Right forelimb (tissue), 1 donor: Measurements from ENCODE around the gene KCTD14.
"Not testable (repeated sequence)": the region's sequence is repeated elsewhere in the genome, so short reads cannot be mapped to it uniquely, and the experiment has no call there.

Experiments used
- DNase-seq: peaks from one replicate; pipeline ENCODE4 v3.0.0-alpha.2; 2018

KCTD14 gene

DNA sequence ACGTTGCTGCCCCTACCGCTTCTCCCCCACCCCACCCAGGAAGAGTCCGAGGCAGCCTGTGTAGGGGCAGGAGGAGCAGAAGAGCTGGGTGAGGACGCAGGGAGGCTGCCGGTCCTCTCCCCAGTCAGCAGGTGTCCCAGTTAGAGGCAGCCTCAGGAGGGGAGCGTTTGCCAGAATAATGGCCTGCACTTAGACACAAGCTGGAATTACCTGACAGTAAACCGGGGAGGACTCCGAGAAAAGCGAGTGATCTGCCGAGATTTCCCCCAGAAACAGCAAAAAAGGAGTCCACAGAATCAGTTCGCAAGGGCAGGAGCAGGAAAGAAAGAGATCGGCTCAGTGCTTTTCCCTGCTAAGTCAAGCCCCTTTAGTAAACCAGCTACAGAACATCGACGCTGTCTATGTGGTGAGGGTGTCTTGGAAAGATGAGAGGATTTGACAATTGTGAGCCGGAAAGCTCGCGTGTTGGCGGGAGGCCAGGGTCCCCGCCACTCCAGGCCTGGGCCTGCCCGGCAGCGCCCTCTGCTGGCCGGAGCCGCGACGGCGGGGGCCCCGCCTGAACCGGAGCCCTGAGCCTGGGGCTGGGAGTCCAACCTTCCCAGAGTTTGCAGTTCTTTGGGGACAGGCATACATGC, 22.9 kb upstream of the KCTD14 start:
- peak; percentile 93 for DNase-seq

GRCh38 chr11:78044706-78045105, 21.6 kb upstream of the KCTD14 start:
- DNase-seq, result no peak

DNA sequence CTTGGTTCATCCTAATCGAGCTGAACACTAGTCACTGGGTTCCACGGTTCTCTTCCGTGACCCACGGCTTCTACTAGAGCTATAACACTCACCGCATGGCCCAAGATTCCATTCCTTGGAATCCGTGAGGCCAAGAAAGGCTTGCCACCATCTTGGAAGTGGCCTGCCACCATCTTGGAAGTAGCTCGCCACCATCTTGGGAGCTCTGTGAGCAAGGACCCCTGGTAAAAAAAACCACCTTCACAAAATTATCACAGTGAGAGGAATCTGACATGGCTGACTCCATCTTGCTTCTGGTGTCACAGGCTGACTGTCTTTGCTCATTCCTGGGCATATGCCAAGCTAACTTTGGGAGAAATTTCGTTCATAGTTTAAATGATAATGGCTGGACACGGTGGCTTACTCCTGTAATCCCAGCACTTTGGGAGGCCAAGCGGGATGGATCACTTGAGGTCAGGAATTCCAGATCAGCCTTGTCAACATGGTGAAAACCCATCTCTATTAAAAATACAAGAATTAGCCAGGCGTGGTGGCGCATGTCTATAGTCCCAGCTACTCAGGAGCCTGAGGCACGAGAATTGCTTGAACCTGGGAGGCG, 18.9 kb upstream of the KCTD14 start:
- no peak for DNase-seq

GRCh38 chr11:78041380-78041719, 18.3 kb upstream of the KCTD14 start:
- not testable (repeated sequence) for DNase-seq

GRCh38 chr11:78040691-78041379, 17.8 kb upstream of the KCTD14 start:
- no peak for DNase-seq

DNA sequence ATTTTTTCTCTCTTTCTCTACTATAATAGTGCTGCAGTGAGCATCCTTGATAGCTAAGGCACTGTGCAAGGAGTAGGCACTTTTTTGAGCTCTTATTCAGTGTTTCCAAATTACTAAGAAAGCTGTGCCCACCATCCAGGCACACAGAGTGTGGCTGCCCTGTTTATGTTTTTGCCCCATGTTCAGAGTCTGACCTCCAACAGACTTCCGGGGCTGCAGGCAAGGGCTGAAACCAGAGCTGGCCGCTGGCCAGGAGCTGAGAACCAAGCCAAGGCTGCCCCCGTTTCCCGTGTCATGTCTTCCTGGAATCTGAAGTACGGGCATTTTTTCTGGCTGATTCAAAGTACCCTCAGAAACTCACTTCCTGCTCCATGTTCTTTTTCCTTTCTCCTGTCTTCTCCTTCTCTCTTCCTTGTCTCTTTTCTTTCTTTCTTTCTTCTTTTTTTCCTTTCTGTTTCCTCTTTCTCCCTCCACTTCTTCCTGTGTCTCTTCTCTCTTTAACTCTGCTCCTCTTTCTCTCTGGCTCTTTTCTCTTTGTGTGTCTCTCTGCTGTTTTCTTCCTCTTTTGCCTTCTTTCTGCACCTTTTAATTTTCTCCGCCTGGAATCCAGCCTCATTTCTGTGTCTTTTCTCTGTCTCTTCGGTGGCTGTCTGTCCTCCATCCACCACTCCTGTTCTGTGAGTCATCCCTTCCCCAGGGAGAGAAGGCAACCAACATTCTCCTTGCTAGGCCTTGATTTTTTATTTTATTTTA, 17.0 kb upstream of the KCTD14 start:
- peak; percentile 63 for DNase-seq

DNA sequence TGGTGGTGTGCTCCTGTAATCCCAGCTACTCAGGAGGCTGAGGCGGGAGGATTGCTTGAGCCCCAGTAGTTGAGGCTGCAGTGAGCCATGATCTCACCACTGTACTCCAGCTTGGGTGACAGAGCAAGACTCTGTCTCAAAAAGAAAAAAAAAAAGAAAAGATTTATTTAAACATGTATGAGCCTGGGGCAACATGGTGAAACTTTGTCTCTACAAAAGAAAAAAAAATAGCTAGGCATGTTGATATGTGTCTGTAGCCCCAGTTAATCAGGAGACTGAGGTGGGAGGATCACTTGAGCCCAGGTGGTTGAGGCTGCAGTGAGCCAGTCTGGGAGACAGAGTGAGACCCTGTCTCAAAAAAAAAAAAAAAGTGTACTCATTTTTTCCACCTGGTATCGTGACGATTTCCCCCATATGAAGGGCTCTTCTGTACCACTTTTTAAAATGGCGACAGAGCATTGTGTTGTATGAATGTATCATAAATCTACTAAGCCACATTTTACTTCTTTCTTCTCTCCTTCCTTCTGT, 16.4 kb upstream of the KCTD14 start:
- DNase-seq, result no peak

- DNase-seq, result no peak
Observed at GRCh38 chr11:78038697-78039313, 15.7 kb upstream of the KCTD14 start.

- DNase-seq, result no peak
Observed at GRCh38 chr11:78037825-78038620, 14.9 kb upstream of the KCTD14 start.

GRCh38 chr11:78037056-78037455, 14.0 kb upstream of the KCTD14 start:
- no peak for DNase-seq

- DNase-seq, result no peak
Observed at GRCh38 chr11:78036313-78036712, 13.2 kb upstream of the KCTD14 start.

DNA sequence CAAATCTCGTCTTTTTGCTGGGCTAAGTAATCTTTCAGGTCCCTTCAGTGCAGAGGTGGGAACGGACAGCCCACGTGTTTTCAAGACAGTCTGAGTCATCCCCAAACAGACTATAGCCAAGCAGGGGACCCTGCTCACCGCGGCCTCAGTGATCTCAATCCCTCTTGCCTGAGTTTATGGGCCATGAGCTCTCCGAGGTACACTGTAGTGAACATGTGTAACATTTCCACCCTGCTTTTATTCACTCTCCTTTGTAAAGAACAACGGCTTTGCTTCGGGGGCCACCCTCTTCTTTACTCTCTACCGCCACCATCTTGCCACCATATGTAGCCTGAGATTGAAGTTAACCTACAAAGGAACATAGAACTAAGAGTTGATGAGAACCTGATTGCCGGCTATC, 11.5 kb upstream of the KCTD14 start:
- no peak for DNase-seq

GRCh38 chr11:78033040-78033439, 10.0 kb upstream of the KCTD14 start:
- DNase-seq, result no peak

GRCh38 chr11:78032090-78032489, 9.0 kb upstream of the KCTD14 start:
- DNase-seq, result no peak

DNA sequence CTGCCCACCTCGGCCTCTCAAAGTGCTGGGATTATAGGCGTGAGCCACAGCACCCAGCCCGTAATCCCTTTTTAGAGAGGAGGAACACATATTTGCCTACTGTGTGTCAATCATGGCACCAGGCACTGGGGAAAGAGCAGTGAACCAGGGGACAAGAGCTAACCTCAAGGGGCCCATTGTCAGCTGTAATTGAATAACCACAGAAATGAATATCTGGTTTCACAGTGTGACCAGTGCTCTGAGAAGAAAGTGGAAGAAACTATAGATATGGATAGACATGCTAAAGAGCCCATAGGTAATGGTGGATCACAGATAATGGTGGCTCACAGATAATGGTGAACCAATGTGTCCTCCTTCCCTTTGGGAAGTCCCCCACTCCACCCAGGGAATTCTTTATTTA, 8.6 kb upstream of the KCTD14 start:
- no peak for DNase-seq

DNA sequence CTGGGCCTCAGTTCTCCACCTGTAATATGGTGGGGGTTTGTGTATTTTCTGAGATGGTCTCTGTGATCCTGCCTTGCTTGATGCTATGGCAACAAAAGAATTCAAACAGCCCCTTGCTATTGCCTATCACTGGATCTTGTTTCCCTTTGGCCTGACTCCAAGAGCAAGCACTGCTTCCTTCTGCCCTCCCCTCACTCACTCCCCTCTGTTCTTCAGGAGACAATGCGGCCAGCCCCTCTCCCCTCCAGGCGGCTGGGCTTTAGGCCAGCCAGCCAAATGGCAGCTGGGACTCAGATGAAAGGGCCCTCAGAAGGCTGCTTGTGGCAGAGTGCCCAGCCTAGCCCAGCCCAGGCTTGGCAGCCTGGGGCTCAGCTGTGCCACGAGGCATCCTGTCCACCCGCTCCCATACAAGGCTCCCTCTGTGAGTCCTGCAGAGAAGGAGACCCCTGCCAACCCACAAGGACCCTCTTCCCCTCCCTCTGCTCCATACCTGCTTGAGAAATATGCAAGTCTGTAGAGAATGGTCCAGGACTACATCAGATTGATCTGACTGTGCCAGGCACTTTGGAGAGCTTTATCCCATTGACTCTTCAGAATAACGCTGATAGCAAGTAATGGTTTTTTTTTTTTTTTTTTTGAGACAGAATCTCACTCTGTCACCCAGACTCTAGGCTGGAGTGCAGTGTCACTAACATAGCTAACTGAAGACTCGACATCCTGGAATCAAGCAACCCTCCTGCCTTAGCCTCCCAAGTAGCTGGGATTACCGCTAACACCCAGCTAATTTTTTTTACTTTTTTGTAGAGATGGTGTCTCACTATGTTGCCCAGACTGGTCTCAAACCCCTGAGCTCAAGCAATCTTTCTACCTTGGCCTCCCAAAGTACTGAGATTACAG, 7.6 kb upstream of the KCTD14 start:
- DNase-seq, result peak; percentile 89

GRCh38 chr11:78028423-78028822, 5.3 kb upstream of the KCTD14 start:
- not testable (repeated sequence) for DNase-seq

DNA sequence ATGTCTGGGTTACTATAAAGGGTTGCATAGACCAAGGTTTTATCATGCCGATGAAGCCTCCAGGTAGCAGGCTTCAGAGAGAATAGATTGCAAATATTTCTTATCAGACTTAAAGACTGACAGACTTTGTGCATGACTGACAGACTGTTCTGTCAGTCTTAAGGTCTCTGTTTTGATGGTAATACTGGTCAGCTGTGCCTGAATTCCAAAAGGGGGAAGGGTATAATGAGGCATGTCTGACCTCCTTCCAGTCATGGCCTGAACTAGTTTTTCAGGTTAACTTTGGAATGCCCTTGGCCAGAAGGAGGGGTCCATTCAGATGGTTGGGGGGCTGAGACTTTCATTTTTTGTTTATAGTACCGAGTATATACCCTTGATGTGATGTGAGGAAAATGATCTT, 4.7 kb upstream of the KCTD14 start:
- no peak for DNase-seq

GRCh38 chr11:78025378-78025777, 2.3 kb upstream of the KCTD14 start:
- no peak for DNase-seq

- DNase-seq, result no peak
Observed at GRCh38 chr11:78023426-78023825, 350 bp upstream of the KCTD14 start.

- DNase-seq, result no peak
Observed at GRCh38 chr11:78021611-78022010, 1.5 kb downstream of the KCTD14 start.
